DMS114 treated with DMSO at 0.1 percent for 48 hours (cell line): Measurements from ENCODE around the gene TENM4.

Source experiments
- DNase-seq: peaks from one replicate; lab custom pipeline; 2025; ENCODE audit not compliant: unreplicated experiment; lab: John Stamatoyannopoulos, UW

The TENM4 gene

DNA sequence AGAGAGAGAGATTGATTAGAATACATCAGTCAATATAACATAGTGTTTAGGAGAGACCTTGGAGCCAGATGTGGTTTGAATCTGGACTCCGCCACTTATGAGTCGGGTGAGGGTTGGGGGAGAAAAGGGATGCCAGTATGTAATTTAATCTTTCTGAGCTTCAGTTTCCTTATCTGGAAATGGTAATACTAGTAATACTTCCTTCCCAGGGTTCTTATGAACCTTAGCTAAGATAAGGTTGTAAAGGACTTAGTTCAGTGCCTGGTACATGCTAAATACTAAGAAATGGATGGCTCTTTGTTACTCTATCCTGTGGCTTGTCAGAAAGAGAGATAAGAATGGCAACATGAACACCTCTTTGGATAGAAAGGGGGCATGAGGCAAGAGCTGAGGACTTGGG is 640.1 kb downstream of the TENM4 start:
- no peak for DNase-seq

DNA sequence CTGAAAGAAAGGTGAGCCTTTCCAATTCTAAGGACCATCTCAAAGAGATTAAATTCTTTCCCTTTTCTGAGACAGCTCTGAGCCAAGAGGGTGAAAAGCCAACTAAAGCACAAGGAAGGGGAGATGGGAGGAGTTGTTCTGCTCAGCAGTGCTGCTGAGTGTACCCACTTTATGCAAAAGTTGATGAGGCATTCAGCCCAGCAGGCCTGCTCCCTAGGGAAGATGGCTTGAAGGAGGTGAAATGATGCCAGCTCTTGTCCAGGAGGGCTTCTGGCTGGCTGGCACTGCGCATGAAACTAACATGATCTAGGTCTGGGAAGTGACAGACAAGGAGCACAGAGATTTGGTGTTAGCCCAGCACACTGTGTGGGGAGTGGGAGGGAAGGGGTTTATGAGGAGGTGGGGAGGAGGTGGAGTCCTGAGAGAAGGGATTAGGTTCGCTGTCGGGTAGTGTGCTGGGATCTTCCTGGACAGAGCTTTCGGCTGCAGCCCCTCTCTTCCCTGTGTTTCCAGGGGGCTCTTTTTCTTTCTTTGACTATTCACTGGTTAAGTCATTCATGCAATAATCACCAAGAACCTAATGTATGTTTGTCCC is 640.6 kb downstream of the TENM4 start:
- no peak for DNase-seq

DNA sequence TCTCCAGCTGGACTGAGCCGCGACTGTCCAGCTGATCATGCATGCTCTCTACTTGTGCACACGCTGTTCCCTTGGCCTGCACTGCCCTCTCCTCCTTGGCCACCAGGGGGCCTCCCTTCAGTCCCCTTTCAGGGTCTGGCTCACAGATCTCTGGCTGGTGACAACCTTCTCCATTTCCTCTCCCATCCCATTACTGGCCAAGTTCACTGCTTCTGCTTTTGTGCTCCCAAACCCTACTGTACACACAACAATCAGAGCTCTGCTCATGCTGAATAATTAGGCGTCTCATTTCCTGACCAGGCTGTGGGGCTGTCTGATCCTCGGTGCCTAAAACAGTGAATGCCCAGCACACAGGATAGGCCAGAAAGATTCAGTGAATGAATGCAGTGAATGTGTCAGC is 642.2 kb downstream of the TENM4 start:
- DNase-seq: no peak

DNA sequence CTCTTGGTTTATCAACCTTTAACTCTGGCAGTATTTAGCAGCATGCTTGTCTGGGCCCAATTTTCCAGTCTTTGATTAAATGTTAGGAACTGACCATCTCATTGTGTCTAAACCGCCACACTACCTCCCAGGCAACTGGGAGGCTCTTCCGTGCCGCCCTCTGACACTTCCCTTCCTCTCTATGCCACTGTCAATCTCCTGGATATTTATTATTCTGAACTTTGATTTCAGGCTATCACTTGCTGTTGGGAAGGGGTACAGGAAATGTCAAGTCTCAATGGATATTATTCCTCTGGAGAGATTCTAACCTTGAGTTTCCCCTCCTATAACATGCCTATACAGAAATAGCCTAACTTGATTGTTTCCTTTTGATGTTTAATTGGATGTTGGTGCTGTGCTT is 643.3 kb downstream of the TENM4 start:
- no peak for DNase-seq

DNA sequence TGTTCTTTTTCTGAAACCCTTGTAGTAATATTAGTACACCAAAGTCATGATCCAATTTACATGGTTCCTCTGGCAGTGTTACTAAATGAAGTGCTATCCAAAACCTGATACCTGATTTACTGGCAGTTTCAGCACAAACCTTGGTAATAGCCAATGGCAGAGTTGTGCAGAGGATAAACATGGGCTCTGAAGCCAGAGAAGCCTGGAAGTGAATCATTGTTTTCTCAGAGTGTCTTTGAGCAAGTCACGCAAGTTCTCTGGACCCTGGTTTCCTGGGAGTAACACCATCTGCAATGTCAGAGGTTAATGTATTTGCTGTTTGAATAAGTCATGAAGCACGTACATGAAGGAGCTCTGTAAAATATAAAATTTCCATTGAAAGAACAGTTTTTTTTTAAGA is 643.9 kb downstream of the TENM4 start:
- no peak for DNase-seq

DNA sequence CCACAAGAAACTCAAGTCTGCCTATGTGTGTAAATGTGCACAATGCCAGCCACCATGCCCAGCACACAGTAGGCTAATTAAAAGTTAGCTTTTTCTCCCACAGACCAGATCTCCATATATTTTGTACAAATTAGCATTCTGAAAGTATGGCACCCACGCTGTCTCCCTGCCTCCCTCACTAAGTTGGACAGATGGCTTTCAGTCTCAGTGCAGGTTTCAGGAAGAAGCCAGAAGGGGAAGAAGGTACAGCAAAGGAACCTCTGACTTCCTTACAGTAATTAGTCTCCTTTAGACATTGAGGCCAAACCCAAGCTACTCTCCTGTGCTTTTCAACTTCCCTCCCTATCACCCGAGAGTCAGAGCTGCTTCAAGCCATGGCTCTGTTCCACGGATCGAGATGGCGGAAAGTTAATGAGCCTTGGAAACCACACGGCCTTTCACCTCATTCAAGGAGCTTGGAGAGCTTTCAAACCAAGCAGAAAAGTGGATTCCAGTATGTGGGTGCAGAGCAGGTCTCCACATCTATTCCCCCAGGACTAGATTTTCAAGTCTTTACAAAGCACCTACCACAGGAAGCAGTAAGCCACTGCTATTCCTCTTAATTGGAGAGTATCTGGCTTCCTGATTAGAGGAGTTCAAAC is 645.1 kb downstream of the TENM4 start:
- no peak for DNase-seq

DNA sequence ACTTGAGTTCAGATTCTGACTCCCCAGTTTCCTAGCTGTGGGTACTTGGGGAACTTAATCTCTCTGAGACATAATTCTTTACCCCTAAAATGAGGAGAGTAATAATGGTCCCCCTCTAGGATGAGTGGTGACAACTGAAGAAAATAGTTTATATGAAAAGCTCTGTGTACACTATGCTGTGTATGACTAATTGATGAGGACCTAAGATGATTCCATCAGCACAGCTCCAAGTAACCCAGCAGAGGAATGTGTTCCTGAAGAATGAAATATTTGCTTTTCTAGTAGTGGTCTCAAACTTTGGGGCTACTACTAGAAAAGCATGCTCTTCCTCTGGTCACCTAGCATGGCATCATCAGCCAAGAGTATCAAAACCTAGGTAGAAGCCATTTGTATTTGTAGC is 648.9 kb downstream of the TENM4 start:
- DNase-seq: no peak

DNA sequence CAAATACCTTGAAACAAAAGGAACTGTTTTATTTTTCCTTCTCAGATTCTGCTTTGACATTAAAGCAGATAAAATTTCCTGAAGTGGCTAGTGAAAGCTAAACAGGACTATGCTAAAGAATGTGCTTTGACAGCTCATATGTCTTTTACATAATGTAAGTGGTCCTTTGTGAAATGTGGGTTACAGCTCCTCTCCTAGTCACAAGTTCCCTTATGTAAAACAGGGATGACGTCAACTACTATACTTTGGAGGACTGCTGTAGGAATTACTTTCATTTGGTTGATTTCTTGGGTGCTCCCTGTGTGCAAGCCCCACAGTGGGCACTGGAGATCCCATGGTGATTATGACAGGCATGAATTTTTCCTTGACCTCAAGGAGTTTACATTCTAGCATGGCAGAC is 649.6 kb downstream of the TENM4 start:
- no peak for DNase-seq

DNA sequence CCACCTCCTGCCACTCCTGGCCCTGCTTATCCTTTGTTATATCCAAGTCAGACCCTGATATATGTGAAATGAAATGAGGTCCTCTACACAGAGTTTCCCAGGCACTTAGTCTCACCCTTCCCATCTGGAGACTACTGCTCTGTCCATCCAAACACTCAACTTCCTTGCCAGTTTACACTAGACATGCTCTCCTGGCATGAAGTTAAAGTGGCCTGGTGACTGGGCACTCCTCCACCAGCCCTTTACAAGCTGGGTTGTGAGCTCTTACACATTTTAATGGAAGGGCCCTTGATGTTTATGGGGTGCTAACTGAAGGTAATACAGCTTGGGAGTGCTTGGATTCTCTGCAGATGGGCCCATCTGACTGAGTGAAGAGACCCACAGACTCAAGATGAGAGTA is 650.0 kb downstream of the TENM4 start:
- no peak for DNase-seq

DNA sequence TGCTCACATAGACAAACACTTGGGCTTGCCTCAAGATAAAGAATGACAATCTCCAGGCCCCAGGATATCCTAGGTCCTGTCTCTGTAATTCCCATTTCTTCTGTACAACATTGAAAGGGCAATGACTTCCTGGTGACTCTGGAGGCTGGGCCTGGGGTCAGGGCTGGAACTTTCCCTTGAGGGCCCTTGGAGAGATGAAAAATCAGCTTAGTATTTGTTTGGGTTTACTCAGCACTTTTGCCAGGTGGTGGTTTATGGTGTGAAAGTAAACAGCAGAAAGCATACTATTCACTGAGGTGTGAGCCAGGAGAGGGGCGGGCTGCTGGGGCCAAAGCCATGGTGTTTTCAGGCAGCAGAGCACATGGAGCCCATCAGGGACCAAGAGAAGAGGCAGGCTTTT is 651.5 kb downstream of the TENM4 start:
- no peak for DNase-seq

DNA sequence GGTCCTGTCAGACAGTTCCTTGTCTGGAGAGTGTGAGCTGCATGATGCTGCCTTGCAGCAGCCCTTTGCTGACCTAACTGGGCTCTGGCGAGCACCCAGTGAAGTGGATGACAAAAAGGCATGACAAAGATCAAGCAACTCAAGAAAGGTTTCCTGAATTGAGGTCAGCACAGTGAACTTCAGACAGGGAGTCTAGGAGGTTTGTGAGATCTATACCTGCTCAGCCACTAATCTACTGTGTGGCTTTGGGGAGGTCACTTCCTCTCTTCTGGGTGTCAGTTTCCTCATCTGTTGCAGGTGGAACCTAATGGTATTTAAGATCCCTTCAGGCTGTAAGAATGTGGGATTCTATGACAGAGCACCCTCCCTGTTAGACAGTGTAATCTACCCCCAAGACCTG is 652.3 kb downstream of the TENM4 start:
- no peak for DNase-seq

DNA sequence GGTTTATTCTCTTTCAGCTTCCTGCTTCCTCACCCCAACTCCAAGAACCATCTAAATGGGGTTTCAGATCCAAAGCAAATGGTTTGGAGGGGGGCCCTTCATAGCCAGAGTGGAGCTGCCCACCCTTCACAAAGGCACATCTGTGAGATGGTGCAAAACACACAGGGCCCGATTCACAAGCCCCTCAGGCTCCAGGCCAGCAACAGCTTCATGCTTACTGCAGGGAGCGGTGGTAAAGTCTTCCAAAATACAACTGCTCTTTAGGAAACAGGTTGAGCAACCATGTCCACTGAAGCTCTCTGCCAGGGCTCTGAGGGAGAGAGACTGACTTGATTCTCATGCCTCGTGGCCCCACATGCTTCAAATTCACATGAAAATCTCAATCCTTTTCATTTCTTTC is 653.1 kb downstream of the TENM4 start:
- no peak for DNase-seq

DNA sequence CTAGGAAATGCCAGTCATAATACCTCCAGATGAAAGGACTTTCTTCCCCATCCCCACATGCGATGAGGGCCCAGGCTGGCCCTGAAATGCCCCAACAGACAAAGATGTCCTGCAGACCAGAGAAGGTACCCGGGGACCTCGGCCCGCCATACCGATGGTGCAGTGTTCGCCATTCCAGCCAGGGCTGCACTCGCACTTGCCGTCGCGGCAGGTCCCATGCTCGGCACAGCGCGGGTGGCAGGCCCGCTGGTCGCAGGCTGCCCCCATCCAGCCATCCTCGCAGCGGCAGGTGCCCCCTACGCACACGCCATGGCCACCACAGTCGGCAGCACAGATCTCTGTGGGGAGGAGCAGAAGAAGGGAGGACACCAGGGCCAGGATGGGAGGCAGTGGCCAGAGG is 654.1 kb downstream of the TENM4 start:
- no peak for DNase-seq

DNA sequence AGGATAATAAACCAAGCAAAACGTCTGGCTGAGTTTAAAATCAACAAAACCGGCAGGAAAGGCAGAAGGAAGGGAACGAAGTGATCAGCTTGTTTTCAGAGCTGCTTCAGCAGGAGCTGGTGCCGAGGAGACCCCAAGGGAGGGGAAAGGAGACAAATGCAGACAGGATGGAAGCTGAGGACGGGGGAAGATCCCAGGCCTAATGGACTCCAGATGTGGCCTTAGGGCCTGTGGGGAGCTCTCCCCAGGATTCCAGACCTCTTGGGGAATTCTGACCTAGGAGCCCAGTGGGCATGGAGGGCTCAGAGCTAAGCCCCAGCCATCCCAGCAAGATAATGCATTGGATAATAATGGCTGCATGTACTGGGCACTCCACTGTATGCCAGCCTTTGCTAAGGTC is 654.7 kb downstream of the TENM4 start:
- DNase-seq: no peak

DNA sequence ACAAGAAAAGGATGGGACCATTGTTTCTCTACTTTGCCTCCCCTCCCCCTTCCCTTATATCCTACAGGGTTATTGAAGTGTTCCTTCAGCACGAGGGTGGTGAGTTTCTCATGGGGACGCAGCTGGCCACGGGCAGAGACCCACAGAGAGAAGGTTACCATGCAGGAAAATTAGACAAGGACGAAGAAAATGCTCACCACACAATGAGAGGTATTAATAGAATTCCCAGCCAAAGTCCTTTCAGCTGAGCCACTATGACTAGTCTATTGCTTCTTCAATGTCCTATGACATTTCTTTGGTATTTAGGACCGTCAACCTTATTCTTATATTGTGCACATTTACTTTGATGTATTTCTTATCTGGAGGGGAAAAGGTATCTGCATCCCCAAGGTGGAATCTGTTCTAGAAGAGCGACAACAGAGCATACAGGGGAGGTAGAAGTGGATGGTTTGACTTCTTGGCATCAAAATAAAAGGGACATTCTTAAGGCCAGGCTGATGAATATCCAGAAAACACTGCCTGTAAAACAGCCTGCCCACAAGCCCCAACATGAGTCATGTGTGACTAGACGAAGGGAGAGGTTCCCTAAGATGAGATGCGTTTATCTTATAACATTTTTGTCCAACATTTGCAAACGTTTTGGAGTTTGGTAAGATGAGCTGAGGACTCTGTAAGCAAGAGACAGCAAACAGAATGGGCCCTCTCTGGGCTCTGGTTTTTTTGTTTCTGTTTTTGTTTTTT is 656.3 kb downstream of the TENM4 start:
- no peak for DNase-seq

DNA sequence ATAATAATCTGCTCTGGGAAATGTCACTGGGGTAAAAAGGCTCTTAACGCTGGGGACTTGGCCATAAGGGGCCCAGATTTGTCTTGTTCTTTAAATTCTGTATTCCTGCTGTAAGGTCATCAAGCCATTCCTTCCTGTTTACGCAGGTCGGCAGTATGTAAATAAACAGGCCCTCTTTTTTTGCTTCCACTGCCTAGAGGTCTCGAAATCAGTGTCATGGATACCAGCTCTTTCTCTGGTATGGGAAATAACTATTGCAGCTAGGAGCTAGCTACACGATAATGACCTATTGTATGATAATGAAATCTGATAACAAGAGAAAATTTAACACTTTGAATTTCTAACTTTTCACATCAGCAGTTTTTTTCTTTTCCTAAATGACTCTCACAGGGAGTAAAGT is 657.0 kb downstream of the TENM4 start:
- no peak for DNase-seq

DNA sequence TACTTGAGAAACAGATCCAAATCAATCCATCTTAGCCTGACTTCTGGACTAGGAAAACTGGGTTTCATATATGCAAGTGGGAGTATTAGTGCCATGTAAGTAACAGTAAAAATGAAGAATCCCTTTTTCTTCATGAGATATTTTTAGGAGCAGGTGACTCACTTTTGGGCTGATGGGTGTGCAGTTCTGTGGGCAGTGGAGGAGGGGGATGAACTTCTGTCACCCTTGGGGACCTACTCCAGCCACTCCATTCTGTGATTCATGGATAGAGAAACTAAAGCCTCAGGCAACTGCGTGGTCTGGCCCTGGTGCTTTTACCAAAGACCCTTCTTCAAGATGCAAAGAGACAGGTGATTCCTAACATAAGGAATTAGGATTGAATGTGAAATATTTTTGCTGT is 657.5 kb downstream of the TENM4 start:
- DNase-seq: no peak

DNA sequence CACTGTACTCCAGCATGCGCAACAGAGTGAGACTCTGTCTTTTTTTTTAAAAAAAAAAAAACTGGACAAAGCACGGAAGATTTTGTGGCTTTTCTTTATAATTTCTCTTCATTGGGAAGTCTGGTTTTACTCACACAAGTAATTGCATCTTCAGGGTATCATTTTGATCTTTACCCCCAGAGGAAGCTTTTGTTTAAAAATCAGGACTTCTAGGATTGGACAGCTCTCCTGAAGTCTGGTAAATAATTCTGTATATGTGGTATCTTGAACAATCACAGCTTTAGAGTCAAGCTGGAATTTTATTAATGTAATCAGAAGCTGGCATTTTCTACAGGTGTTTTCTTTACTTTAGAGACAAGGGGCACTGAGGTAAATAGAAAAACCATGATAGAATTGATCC is 658.1 kb downstream of the TENM4 start:
- DNase-seq: no peak

DNA sequence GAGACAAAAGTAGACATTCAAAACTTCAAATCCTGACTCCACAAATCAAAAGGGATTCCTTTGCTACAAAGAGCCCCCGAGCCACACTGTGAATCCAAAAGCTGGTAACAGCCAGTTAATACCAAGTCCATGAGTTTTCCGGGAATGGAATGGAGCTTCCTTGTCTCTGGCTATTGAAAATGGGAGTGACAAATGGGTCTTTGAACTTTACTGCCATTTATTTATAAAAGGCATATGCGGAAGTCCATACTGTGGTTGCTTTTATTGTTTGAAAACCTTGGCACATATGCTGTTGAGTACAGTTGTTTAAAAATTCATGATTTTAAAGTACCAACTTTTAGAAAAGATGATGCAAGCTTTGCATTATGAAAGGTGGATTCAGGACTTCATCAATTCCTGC is 659.9 kb downstream of the TENM4 start:
- DNase-seq: no peak

DNA sequence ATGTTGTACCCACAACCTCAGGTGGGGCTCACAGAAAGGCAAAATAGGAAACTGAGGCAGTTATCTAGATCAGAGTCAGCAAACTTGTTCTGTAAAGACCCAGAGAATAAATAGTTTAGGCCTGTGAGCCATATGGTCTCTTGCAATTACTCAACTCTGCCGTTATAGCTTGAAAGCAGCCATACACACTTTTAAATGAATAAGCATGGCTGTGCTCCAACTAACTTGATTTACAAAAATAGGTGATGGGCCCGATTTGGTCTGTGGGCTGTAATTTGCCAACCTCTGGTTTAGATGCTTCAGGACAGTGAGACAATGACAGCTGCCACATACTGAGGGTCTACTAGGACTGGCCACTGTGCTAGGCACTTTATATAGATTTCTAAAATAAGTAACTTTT is 667.3 kb downstream of the TENM4 start:
- DNase-seq: no peak

DNA sequence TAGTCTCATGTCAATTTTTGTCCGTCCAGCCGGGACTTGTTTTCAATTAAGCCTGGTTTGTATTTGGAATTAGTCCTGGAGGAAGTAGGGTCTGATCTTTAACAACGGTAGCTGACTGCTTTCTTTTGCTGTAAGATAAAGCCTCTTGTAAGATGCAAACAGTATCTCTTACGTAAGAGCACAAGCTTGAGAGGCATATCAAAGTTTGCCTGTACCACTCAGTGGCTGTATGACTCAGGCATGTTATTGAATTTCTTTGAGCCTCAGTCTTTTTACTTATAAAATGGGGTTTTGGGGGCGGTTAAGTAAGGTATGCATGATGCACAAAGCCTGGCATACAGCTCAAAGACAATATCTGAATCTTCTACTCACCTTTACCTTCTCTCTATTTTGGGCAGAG is 667.8 kb downstream of the TENM4 start:
- no peak for DNase-seq

DNA sequence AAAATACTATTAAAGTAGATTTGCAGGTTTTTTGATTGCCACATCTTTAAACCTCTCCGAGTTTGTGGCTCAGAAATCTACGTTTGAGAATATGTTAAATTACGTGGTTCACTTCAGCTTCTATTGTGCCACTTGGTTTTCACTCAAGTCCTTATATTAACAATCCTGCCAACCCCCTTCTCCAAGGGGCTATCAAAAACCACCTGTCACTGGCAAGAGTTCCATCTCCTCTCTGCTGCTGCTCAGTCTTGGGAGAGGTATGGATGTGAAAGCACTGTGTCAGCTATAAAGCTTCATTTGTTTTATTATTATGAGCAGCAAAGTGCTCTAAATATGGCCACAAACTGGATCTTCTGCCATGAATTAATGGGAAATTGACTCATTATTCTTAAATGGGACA is 668.6 kb downstream of the TENM4 start:
- no peak for DNase-seq

DNA sequence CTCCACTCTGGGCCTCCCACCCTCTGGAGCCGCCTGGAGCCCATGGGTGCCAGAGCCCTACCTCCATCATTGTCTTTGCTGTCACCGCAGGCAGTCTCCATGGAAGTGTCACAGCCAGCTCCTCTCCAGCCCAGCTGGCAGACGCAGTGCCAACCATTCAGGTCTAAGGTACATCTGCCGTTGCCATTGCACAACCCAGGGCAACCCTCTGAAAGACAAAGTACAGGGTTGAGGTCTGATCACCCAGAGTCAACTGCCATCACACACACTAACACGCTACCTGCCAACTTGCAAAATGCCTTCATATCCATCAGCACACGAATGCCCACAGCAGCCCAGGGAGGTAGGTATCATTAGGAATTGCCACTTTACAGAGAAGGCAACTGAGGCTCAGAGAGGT is 669.9 kb downstream of the TENM4 start:
- no peak for DNase-seq
